Esophagus squamous epithelium (tissue), 4 donors: ENCODE data around the gene EXO1.

ENCODE experiments used
- POLR2A ChIP-seq, 4 donors: fragments of 450-650 bp; IDR thresholded peaks; one replicate each; pipeline ENCODE4 v1.6.1; 2017; ENCODE audit warnings: antibody characterized with exemption in 4 of 4, mild to moderate bottlenecking in 4 of 4, moderate library complexity in 3 of 4
- TF ChIP-seq, protein P1 (sequence below), 6 experiments: fragments of 450-650 bp in 4 of 6; fragments of 200-600 bp in 2 of 6; sonication (generic) in 2 of 6; IDR thresholded peaks; one replicate each; pipeline ENCODE4 v1.5.1; 2016 to 2019; ENCODE audit warnings: antibody characterized with exemption in 6 of 6, mild to moderate bottlenecking in 4 of 6, moderate library complexity in 4 of 6

DNA sequence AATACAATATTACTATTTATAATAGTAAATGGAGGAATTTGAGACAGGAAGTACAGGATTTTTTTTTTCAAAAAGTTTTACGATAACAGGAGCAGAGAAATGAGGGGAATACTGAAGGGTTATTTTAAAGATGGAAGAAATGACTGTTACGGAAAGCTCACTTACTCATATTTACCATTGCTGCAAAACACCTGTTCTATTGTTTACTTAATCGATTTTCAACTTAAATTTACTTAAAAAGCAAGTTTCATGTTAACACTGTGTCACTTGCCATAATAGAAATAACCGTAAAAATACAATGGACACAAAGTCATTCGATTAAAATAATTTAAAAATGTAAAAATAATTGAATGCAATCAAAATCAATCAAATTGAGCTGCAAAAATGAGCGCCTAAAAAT, 3.4 kb upstream of the EXO1 start:
- TF ChIP-seq, protein P1, sequence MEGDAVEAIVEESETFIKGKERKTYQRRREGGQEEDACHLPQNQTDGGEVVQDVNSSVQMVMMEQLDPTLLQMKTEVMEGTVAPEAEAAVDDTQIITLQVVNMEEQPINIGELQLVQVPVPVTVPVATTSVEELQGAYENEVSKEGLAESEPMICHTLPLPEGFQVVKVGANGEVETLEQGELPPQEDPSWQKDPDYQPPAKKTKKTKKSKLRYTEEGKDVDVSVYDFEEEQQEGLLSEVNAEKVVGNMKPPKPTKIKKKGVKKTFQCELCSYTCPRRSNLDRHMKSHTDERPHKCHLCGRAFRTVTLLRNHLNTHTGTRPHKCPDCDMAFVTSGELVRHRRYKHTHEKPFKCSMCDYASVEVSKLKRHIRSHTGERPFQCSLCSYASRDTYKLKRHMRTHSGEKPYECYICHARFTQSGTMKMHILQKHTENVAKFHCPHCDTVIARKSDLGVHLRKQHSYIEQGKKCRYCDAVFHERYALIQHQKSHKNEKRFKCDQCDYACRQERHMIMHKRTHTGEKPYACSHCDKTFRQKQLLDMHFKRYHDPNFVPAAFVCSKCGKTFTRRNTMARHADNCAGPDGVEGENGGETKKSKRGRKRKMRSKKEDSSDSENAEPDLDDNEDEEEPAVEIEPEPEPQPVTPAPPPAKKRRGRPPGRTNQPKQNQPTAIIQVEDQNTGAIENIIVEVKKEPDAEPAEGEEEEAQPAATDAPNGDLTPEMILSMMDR (IDR thresholded peaks at IDR 0.05): no peak
- TF ChIP-seq POLR2A (IDR thresholded peaks at IDR 0.05): no peak
